ENCODE data around the gene NADK2. TPM values are rescaled to one million over a fixed set of nuclear protein-coding genes. Genes with fewer than 3 reads are reported as not detected.

Gene NADK2
- polyA plus RNA-seq, 1 of the 3 experiments (the other 2 are of a cell fraction) = 7.6 TPM

- Histone ChIP-seq H3K9ac (no peak overlapping the region), H3K9me2 (no peaks in the 10 kb centered on the region), H3K36me3 (replicated peaks in 1 of 2; ENCODE audit: control insufficient read depth in 1 of 2, insufficient read depth in 2 of 2, low read length in 1 of 2) (no peaks in the 10 kb centered on the region), H4K20me1 (ENCODE audit: insufficient read depth) (no peaks in the 10 kb centered on the region), H3K79me2 (ENCODE audit: insufficient read depth) (peaks cover 20% of the 10 kb centered on the region), H3K27ac (ENCODE audit: low read depth in 2 of 2, low read length in 1 of 2) (no peak overlapping the region), H3K4me3 (ENCODE audit: low read depth in 2 of 2, low read length in 1 of 2) (no peak overlapping the region), H2AFZ (ENCODE audit: low read depth) (no peak overlapping the region), H3K9me3 (no peaks in the 10 kb centered on the region), H3K4me2 (no peak overlapping the region), H3F3A (replicated peaks; ENCODE audit: insufficient read depth) (peaks cover 10% of the 10 kb centered on the region), H3K4me1 (ENCODE audit: control insufficient read depth in 1 of 2, insufficient read depth in 2 of 2, low read depth in 1 of 2, low read length in 1 of 2) (peaks cover 14 to 18% of the 10 kb centered on the region in 2 experiments), H3K27me3 (ENCODE audit: insufficient read depth) (no peaks in the 10 kb centered on the region)
- no peak for DNase-seq
- ChIA-PET POLR2A (no interaction called here), CTCF (interaction anchor here (0.9 to 1.1 kb wide), 3 partner anchors 21 to 262 kb away, joined by 3 to 4 read pairs (median 3); no protein-coding TSS in a partner anchor)
- 92% methylated on average over 3 of the region's 3 CpGs for WGBS (ENCODE audit: low lambda C conversion rate)
- TF ChIP-seq JUND (IDR thresholded peaks at IDR 0.05) (no peak), GATA2 (CRISPR knock-in tag; IDR thresholded peaks at IDR 0.05) (no peak), TCF12 (IDR thresholded peaks at IDR 0.05) (no peak), EP300 (IDR thresholded peaks at IDR 0.05; ENCODE audit: borderline replicate concordance in 1 of 2, low read depth in 1 of 2, low read length in 1 of 2) (no peak), GABPA (IDR thresholded peaks at IDR 0.05; ENCODE audit: low read depth) (no peak), IRF3 (IDR thresholded peaks at IDR 0.05; ENCODE audit: low read depth, low read length) (no peak), RAD21 (IDR thresholded peaks at IDR 0.05; ENCODE audit: low read length) (no peak), TAF1 (IDR thresholded peaks at IDR 0.05; ENCODE audit: borderline replicate concordance, low read depth, low read length) (no peak), MAX (IDR thresholded peaks at IDR 0.05; ENCODE audit: low read depth) (no peak), NRF1 (IDR thresholded peaks at IDR 0.05; ENCODE audit: low read depth, low read length) (no peak), CHD2 (IDR thresholded peaks at IDR 0.05; ENCODE audit: low read length, partially characterized antibody) (no peak), RFX5 (IDR thresholded peaks at IDR 0.05; ENCODE audit: low read length) (no peak), PBX3 (IDR thresholded peaks at IDR 0.05) (no peak), EZH2phosphoT487 (IDR thresholded peaks at IDR 0.05; ENCODE audit: borderline replicate concordance, low read depth) (no peak), CTCF (IDR thresholded peaks at IDR 0.05) (no peak), TEAD4 (IDR thresholded peaks at IDR 0.05; ENCODE audit: borderline replicate concordance, insufficient read depth) (no peak)
Observed at GRCh38 chr5:36244076-36244475, 2.4 kb upstream of the NADK2 start.
